Naive thymus-derived CD4-positive, alpha-beta T cell (primary cell): ENCODE results near the gene PDCD2L. TPM values are rescaled to one million over a fixed set of nuclear protein-coding genes. Genes with fewer than 3 reads are reported as not detected.

Experiments
- ATAC-seq: fragments of 150-1000 bp; cut with Tn5 transposase; 2 replicates; pipeline ENCODE4 v1.10.0; 2021; ENCODE audit warnings: mild to moderate bottlenecking, moderate library complexity
- CTCF ChIA-PET: fragments of 350-600 bp; sonication (Branson Sonifier 250); formaldehyde crosslinking; loops from one replicate; lab custom pipeline; 2021; ENCODE audit warnings: antibody characterized with exemption; lab: Charles Lee
- POLR2A ChIA-PET: fragments of 350-600 bp; sonication (Branson Sonifier 250); formaldehyde crosslinking; loops from one replicate; lab custom pipeline; 2021; ENCODE audit warnings: antibody characterized with exemption, inconsistent platforms; lab: Charles Lee
- DNase-seq, 9 donors: peaks; one replicate each; pipeline versions ENCODE4 v3.0.0 to v3.0.0-alpha.2; 2020 to 2022; ENCODE audit warnings: mixed read lengths in 1 of 9
- H3K27ac ChIP-seq: one replicate; pipeline ENCODE4 v1.7.0; 2013; ENCODE audit warnings: mild to moderate bottlenecking, low read depth, low read length, moderate library complexity
- H3K27me3 ChIP-seq, 2 donors: one replicate each; pipeline ENCODE4 v1.7.0; 2013; ENCODE audit warnings: low read length in 2 of 2, mild to moderate bottlenecking in 2 of 2, moderate library complexity in 2 of 2; ENCODE audit not compliant: control insufficient read depth in 2 of 2, insufficient read depth in 2 of 2
- H3K36me3 ChIP-seq, 3 experiments: 1 replicate in 2 of 3; 2 replicates in 1 of 3; pipeline ENCODE4 v1.7.0; 2013; ENCODE audit warnings: low read length in 3 of 3, mild to moderate bottlenecking in 3 of 3, moderate library complexity in 1 of 3; ENCODE audit not compliant: insufficient read depth in 3 of 3, control insufficient read depth in 2 of 3
- H3K4me1 ChIP-seq, 2 donors: one replicate each; pipeline ENCODE4 v1.7.0; 2013; ENCODE audit warnings: low read length in 2 of 2, mild to moderate bottlenecking in 2 of 2, moderate library complexity in 1 of 2; ENCODE audit not compliant: control insufficient read depth in 2 of 2, insufficient read depth in 2 of 2
- H3K4me3 ChIP-seq: 2 replicates; pipeline ENCODE4 v1.7.0; 2013; ENCODE audit warnings: mild to moderate bottlenecking, low read length
- H3K9me3 ChIP-seq, 3 experiments: 1 replicate in 2 of 3; 2 replicates in 1 of 3; pipeline ENCODE4 v1.7.0; 2013; ENCODE audit warnings: low read length in 3 of 3; ENCODE audit not compliant: control insufficient read depth in 2 of 3
- H3K27ac Mint-ChIP-seq, 9 donors: one replicate each; pipeline ENCODE4 v1.8.0; 2020 to 2022; ENCODE audit warnings: mixed read lengths in 9 of 9, mild to moderate bottlenecking in 8 of 9, moderate library complexity in 5 of 9, inconsistent platforms in 2 of 9
- H3K27me3 Mint-ChIP-seq, 5 donors: one replicate each; pipeline ENCODE4 v1.8.0; 2021 to 2022; ENCODE audit warnings: mixed read lengths in 5 of 5, mild to moderate bottlenecking in 1 of 5
- H3K36me3 Mint-ChIP-seq, 5 donors: one replicate each; pipeline ENCODE4 v1.8.0; 2020 to 2022; ENCODE audit warnings: mixed read lengths in 5 of 5, mild to moderate bottlenecking in 3 of 5, inconsistent platforms in 1 of 5
- H3K4me1 Mint-ChIP-seq, 7 donors: one replicate each; pipeline ENCODE4 v1.8.0; 2020 to 2022; ENCODE audit warnings: mixed read lengths in 7 of 7, mild to moderate bottlenecking in 3 of 7, inconsistent platforms in 1 of 7
- H3K4me3 Mint-ChIP-seq, 10 donors: one replicate each; pipeline ENCODE4 v1.8.0; 2020 to 2022; ENCODE audit warnings: mild to moderate bottlenecking in 10 of 10, mixed read lengths in 10 of 10, moderate library complexity in 6 of 10, inconsistent platforms in 2 of 10
- H3K9me3 Mint-ChIP-seq, 11 donors: one replicate each; pipeline ENCODE4 v1.8.0; 2020 to 2022; ENCODE audit warnings: mixed read lengths in 11 of 11, mild to moderate bottlenecking in 4 of 11, inconsistent platforms in 1 of 11, moderate library complexity in 1 of 11
- intact Hi-C, 2 donors: fragments of 100-400 bp; cut with micrococcal nuclease; formaldehyde crosslinking; loops; one replicate each; pipeline ENCODE4 v1.15.1; 2023
- polyA plus RNA-seq, 2 donors: library from polyadenylated mRNA; unstranded; fragments of 300-500 nt; fragmentation: Illumina TruSeq; gene quantifications; one replicate each; pipeline ENCODE4 v1.2.3, GENCODE V29; 2021
- total RNA-seq, 6 experiments: library from RNA in 5 of 6; stranded (reverse) in 5 of 6; gene quantifications; 1 replicate in 5 of 6; 2 replicates in 1 of 6; pipeline ENCODE4 v1.2.3 and lab custom pipeline; 2021 to 2026

The PDCD2L gene
- total and polyA plus RNA-seq, 7 experiments from 2014 or later = 4.9 to 23.3 (median 14.4) TPM

DNA sequence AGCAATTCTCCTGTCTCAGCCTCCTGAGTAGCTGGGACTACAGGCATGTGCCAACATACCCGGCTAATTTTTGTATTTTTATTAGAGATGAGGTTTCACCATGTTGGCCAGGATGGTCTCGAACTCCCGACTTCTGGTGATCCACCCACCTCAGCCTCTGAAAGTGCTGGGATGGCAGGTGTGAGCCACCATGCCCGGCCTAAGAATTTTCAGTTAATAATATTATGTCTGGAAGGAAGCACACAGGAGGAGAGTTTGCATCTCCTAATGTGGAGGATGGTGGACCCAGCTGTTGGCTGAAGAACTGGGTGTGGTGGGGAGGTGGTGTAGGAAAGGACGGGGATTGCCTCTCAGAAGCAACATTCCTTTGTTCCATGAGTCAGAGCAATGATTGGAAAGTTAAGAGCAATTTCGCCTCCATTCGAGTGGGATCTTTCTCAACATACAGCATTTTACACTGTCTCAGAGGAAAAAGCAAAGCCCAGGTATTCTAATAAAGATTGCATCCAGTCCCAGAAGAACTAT is 11.9 kb downstream of the PDCD2L start:
- H3K4me3 Mint-ChIP-seq = no peak overlapping the region

DNA sequence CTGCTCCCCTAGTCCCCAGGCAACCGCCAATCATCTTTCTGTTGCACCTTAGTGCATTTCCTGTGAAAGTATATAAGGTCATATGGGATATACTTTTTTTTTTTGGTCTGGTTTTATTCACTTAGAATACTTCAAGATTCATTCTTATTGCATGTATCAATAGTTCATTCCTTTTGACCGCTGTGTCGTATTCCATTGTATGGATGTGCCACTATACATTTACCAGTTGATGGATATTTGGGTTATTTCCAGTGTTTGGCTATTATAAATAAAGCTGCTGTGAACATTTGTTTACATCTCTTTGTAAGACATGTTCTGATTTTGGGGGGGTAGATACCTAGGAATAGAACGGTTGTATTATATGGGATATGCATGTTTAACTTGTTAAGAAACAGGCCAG is 14.1 kb downstream of the PDCD2L start:
- intact Hi-C loops = no loop called here
- no peak for ATAC-seq
- POLR2A ChIA-PET = no interaction called here
- Histone ChIP-seq H3K27ac (no peak overlapping the region), H3K36me3 (peaks cover 0 to 43% (median 0%) of the 10 kb centered on the region in 3 experiments), H3K27me3 (no peaks in the 10 kb centered on the region), H3K4me3 (no peak overlapping the region), H3K4me1 (no peaks in the 10 kb centered on the region), H3K9me3 (no peaks in the 10 kb centered on the region)
- Mint-ChIP-seq H3K4me3 (no peak overlapping the region), H3K36me3 (peaks cover 0 to 19% (median 8%) of the 10 kb centered on the region in 5 donors), H3K27ac (peak overlapping the region in 3 of 9 donors; percentile 3 to 42 (median 37)), H3K27me3 (no peaks in the 10 kb centered on the region), H3K9me3 (no peaks in the 10 kb centered on the region), H3K4me1 (peaks cover 0 to 11% (median 5%) of the 10 kb centered on the region in 7 donors)
- CTCF ChIA-PET = no interaction called here
- DNase-seq = no peak

More for the DNA sequence above, 11.9 kb downstream of the PDCD2L start:
- H3K4me1 Mint-ChIP-seq = peaks cover 0 to 11% (median 5%) of the 10 kb centered on the region in 7 donors
- no peak overlapping the region for H3K4me3 ChIP-seq
- peak overlapping the region in 2 of 9 donors; percentile 8 to 49 for H3K27ac Mint-ChIP-seq
- no peaks in the 10 kb centered on the region for H3K9me3 ChIP-seq
- DNase-seq = no peak
- H3K4me1 ChIP-seq = no peaks in the 10 kb centered on the region
- H3K27me3 ChIP-seq = no peaks in the 10 kb centered on the region
- ATAC-seq = no peak
- intact Hi-C loops = no loop called here
- peaks cover 0 to 42% (median 0%) of the 10 kb centered on the region in 3 experiments for H3K36me3 ChIP-seq
- no peak overlapping the region for H3K27ac ChIP-seq
- CTCF ChIA-PET = interaction anchor here (1.0 kb wide), 1 partner anchor 182 kb away, joined by 3 read pairs; no protein-coding TSS in a partner anchor
- POLR2A ChIA-PET = no interaction called here
- no peaks in the 10 kb centered on the region for H3K9me3 Mint-ChIP-seq
- H3K36me3 Mint-ChIP-seq = peaks cover 0 to 19% (median 8%) of the 10 kb centered on the region in 5 donors
- no peaks in the 10 kb centered on the region for H3K27me3 Mint-ChIP-seq

DNA sequence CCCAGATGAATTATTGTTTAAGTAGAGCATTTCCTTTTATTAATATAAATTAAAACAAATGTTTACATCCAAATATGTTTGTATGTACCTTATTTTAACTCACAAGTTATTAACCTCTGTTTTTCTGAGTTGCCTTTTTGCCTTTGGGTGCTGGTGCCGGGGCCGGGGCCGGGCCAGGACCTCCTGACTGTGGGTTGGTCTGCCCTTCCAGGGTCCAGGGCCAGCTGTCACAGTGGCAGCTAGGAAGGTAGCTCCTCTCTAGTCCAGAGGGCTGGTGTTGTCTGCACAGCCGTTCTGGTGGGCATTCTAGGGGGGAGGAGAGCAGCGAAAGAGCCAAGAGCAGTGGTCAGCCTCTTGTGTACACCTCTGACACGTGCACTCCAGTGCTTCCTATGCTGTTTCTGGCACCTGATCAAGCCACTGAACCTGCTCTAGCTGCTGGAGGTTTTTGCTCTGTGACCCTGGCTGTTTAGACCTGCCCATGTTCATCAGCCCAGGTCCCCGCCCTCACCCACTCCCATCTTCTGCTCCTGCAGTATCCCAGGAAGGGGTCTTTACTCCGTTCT is 22.0 kb downstream of the PDCD2L start:
- H3K9me3 Mint-ChIP-seq = no peaks in the 10 kb centered on the region
- H3K27ac ChIP-seq = no peak overlapping the region
- peaks cover 0 to 25% (median 0%) of the 10 kb centered on the region in 3 experiments for H3K36me3 ChIP-seq
- H3K4me1 ChIP-seq = peaks cover 12 to 13% of the 10 kb centered on the region in 2 donors
- CTCF ChIA-PET = interaction anchor here (0.7 kb wide), 2 partner anchors 16 to 39 kb away, joined by 3 to 5 read pairs; no protein-coding TSS in a partner anchor
- H3K4me3 Mint-ChIP-seq = peak overlapping the region in 3 of 10 donors; percentile 17 to 39 (median 29)
- intact Hi-C loops = loop anchor here in 1 of 2 donors (10.0 kb wide), 1 partner anchor 309 kb away; the partner anchor contains the start of gene ZNF181
- no peak for ATAC-seq
- peaks cover 11 to 31% (median 27%) of the 10 kb centered on the region in 7 donors for H3K4me1 Mint-ChIP-seq
- no peak overlapping the region for H3K4me3 ChIP-seq
- POLR2A ChIA-PET = interaction anchor here (0.7 to 1.1 kb wide), 3 partner anchors 16 to 908 kb away, joined by 3 to 4 read pairs (median 3); no protein-coding TSS in a partner anchor
- H3K27ac Mint-ChIP-seq = peak overlapping the region in 1 of 9 donors; percentile 51
- DNase-seq = no peak
- no peaks in the 10 kb centered on the region for H3K27me3 Mint-ChIP-seq
- no peaks in the 10 kb centered on the region for H3K9me3 ChIP-seq
- no peaks in the 10 kb centered on the region for H3K27me3 ChIP-seq
- H3K36me3 Mint-ChIP-seq = peaks cover 0 to 10% (median 4%) of the 10 kb centered on the region in 5 donors

DNA sequence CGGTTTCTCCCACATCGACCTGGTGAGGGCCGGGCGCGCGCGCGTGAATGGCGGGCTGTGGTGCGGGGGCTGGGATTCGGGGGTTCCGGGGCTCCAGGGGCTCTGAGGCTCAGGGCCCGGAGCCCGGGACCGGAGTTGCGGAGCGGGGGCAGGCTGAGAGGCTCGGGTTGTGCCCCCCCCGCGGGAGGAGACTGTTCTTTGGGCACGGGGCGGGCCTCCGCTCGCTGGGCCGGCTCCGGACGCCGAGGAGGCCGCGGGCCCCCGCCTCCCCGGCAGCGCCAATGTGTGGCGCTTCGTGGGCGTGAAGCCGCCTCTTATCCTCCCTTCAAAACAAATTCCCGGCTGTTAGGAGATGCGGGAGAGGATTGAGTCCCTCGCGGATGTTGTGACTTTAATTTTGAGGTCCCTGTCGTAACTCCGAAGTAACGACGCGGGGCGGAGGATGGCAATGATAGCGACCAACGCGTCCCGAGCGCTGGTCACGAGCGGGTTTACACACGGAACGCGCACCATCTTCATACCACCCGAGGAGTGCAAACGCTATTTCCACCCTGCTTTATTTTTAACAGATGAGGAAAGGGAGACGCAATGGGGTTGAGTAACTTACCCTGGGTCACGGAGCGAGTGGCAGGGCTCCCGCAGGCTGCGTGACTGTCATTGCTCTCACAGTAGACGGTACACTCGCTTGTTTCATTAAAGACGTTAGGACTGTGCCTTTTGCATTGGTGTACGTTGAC is 24.5 kb downstream of the PDCD2L start:
- Histone ChIP-seq H3K4me3 (peak overlapping the region; percentile 95), H3K4me1 (peaks cover 12 to 13% of the 10 kb centered on the region in 2 donors), H3K36me3 (peaks cover 0 to 28% (median 0%) of the 10 kb centered on the region in 3 experiments), H3K27me3 (no peaks in the 10 kb centered on the region), H3K27ac (peak overlapping the region; percentile 96), H3K9me3 (no peaks in the 10 kb centered on the region)
- Mint-ChIP-seq H3K27ac (peak overlapping the region; percentile 84 to 97 (median 94)), H3K4me1 (peaks cover 24 to 52% (median 43%) of the 10 kb centered on the region in 7 donors), H3K9me3 (no peaks in the 10 kb centered on the region), H3K4me3 (peak overlapping the region; percentile 94 to 99 (median 98)), H3K36me3 (peaks cover 4 to 19% (median 12%) of the 10 kb centered on the region in 5 donors), H3K27me3 (no peaks in the 10 kb centered on the region)
- POLR2A ChIA-PET = interaction anchor here (0.5 to 1.5 kb wide), 10 partner anchors 17 to 565 kb away, joined by 3 to 10 read pairs (median 5); partner anchors contain the start of genes GPI and LSM14A
- CTCF ChIA-PET = no interaction called here
- intact Hi-C loops = loop anchor here (1.0 to 10.0 kb wide), 7 partner anchors 24 to 306 kb away; partner anchors contain the start of genes PDCD2L (in 2 of the 2), LSM14A (in 1 of the 2), SCGB2B2 (in 1 of the 2) and ZNF181 (in 1 of the 2)
- peak; percentile 55 for ATAC-seq
- DNase-seq = peak in 2 of 9 donors; percentile 20 to 34

DNA sequence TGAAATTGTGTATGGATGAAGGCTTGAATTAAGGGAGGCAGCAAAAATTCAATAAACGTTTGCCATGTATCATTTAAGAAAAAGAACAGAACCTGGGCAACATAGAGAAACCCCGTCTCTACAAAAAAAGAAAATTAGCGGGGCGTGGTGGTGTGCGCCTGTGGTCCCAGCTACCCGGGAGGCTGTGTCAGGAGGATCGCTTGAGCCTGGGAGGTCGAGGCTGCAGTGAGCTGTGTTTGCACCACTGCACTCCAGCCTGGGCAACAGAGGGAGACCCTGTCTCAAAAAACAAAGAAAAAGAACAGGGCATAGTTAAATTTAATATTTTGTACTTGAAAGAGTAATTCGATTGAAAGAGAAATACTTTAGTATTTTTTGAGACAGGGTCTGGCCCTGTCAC is 25.4 kb downstream of the PDCD2L start:
- H3K27me3 ChIP-seq = no peaks in the 10 kb centered on the region
- Mint-ChIP-seq H3K36me3 (peaks cover 4 to 16% (median 12%) of the 10 kb centered on the region in 5 donors), H3K9me3 (no peaks in the 10 kb centered on the region), H3K4me1 (peaks cover 24 to 59% (median 46%) of the 10 kb centered on the region in 7 donors), H3K4me3 (peak overlapping the region; percentile 94 to 99 (median 98)), H3K27me3 (no peaks in the 10 kb centered on the region), H3K27ac (peak overlapping the region in 7 of 9 donors; percentile 25 to 97 (median 84))
- peaks cover 12 to 13% of the 10 kb centered on the region in 2 donors for H3K4me1 ChIP-seq
- peak overlapping the region; percentile 96 for H3K27ac ChIP-seq
- ATAC-seq = no peak
- DNase-seq = no peak
- intact Hi-C loops = loop anchor here (2.0 to 10.0 kb wide), 4 partner anchors 71 to 305 kb away; partner anchors contain the start of genes LSM14A (in 1 of the 2) and ZNF181 (in 1 of the 2)
- H3K4me3 ChIP-seq = peak overlapping the region; percentile 95
- H3K9me3 ChIP-seq = no peaks in the 10 kb centered on the region
- H3K36me3 ChIP-seq = peaks cover under 1 to 29% (median 4%) of the 10 kb centered on the region in 3 experiments
- ChIA-PET CTCF (interaction anchor here (1.6 kb wide), 1 partner anchor 20 kb away, joined by 3 read pairs; no protein-coding TSS in a partner anchor), POLR2A (interaction anchor here (0.9 kb wide), 2 partner anchors 14 to 18 kb away, joined by 3 to 4 read pairs; no protein-coding TSS in a partner anchor)
